NCI-H510A (cell line): ENCODE data around the gene NOL4L.
A peak's percentile ranks its signal among the peaks of the same experiment; 100 is the strongest.

Experiments
- DNase-seq: peaks from one replicate; lab custom pipeline; 2025; lab: John Stamatoyannopoulos, UW

NOL4L gene

GRCh38 chr20:32613192-32614053, 28.3 kb upstream of the NOL4L start:
- DNase-seq: no peak

GRCh38 chr20:32612351-32613191, 27.4 kb upstream of the NOL4L start:
- DNase-seq: no peak

GRCh38 chr20:32611868-32612267, 26.7 kb upstream of the NOL4L start:
- DNase-seq: no peak

GRCh38 chr20:32611286-32611685, 26.2 kb upstream of the NOL4L start:
- DNase-seq: no peak

- peak; percentile 69 for DNase-seq
Observed at GRCh38 chr20:32610472-32611218, 25.5 kb upstream of the NOL4L start.

- no peak for DNase-seq
Observed at GRCh38 chr20:32609993-32610392, 24.9 kb upstream of the NOL4L start.

GRCh38 chr20:32609111-32609773, 24.1 kb upstream of the NOL4L start:
- DNase-seq: no peak

- DNase-seq: no peak
Observed at GRCh38 chr20:32608664-32609015, 23.5 kb upstream of the NOL4L start.

- no peak for DNase-seq
Observed at GRCh38 chr20:32607727-32608663, 22.9 kb upstream of the NOL4L start.

GRCh38 chr20:32607324-32607723, 22.2 kb upstream of the NOL4L start:
- DNase-seq: no peak

- no peak for DNase-seq
Observed at GRCh38 chr20:32606790-32607189, 21.7 kb upstream of the NOL4L start.

- no peak for DNase-seq
Observed at GRCh38 chr20:32606107-32606506, 21.0 kb upstream of the NOL4L start.

- DNase-seq: no peak
Observed at GRCh38 chr20:32605167-32605656, 20.1 kb upstream of the NOL4L start.

- DNase-seq: no peak
Observed at GRCh38 chr20:32603046-32603726, 18.1 kb upstream of the NOL4L start.

- no peak for DNase-seq
Observed at GRCh38 chr20:32602273-32602672, 17.1 kb upstream of the NOL4L start.

GRCh38 chr20:32600681-32601237, 15.6 kb upstream of the NOL4L start:
- no peak for DNase-seq

GRCh38 chr20:32599783-32600340, 14.7 kb upstream of the NOL4L start:
- DNase-seq: no peak

GRCh38 chr20:32598606-32599005, 13.5 kb upstream of the NOL4L start:
- DNase-seq: no peak

- no peak for DNase-seq
Observed at GRCh38 chr20:32597714-32598113, 12.6 kb upstream of the NOL4L start.
